ENCODE data around the gene POLQ. TPM values are rescaled to one million over a fixed set of nuclear protein-coding genes. Genes with fewer than 3 reads are reported as not detected.

Gene POLQ
- polyA plus RNA-seq, 1 donor (not counting 4 experiments of a cell fraction or from before 2014, with no cell fraction given): 4.4 TPM

GRCh38 chr3:121508389-121508788 lies 37.4 kb downstream of the POLQ start:
- Histone ChIP-seq H3K9ac (ENCODE audit: control insufficient read depth, extremely low read depth, insufficient read depth, low read length) (no peak overlapping the region), H3K27me3 (ENCODE audit: control insufficient read depth, extremely low read depth, insufficient read depth, low read length) (no peaks in the 10 kb centered on the region), H3K9me1 (ENCODE audit: control insufficient read depth, extremely low read depth, insufficient read depth, low read length) (no peaks in the 10 kb centered on the region), H2AFZ (ENCODE audit: control insufficient read depth, low read length) (no peak overlapping the region), H3K27ac (ENCODE audit: control insufficient read depth, insufficient read depth, low read length) (no peak overlapping the region), H3K9me3 (ENCODE audit: control insufficient read depth, low read depth, low read length) (no peaks in the 10 kb centered on the region), H3K4me3 (ENCODE audit: control insufficient read depth in 2 of 3, extremely low read depth in 1 of 3, insufficient read depth in 2 of 3, low read depth in 1 of 3, low read length in 3 of 3) (no peak overlapping the region), H3K79me2 (ENCODE audit: control insufficient read depth, insufficient read depth, low read length) (no peaks in the 10 kb centered on the region), H4K20me1 (ENCODE audit: control insufficient read depth, extremely low read depth, insufficient read depth, low read length) (no peaks in the 10 kb centered on the region), H3K4me2 (ENCODE audit: control insufficient read depth, extremely low read depth, insufficient read depth, low read depth, low read length) (no peak overlapping the region), H3K4me1 (ENCODE audit: control insufficient read depth, extremely low read depth, insufficient read depth, low read length) (no peaks in the 10 kb centered on the region), H3K36me3 (ENCODE audit: control insufficient read depth in 2 of 2, extremely low read depth in 1 of 2, insufficient read depth in 2 of 2, low read length in 2 of 2) (no peaks in the 10 kb centered on the region)
- TF ChIP-seq, protein P1, sequence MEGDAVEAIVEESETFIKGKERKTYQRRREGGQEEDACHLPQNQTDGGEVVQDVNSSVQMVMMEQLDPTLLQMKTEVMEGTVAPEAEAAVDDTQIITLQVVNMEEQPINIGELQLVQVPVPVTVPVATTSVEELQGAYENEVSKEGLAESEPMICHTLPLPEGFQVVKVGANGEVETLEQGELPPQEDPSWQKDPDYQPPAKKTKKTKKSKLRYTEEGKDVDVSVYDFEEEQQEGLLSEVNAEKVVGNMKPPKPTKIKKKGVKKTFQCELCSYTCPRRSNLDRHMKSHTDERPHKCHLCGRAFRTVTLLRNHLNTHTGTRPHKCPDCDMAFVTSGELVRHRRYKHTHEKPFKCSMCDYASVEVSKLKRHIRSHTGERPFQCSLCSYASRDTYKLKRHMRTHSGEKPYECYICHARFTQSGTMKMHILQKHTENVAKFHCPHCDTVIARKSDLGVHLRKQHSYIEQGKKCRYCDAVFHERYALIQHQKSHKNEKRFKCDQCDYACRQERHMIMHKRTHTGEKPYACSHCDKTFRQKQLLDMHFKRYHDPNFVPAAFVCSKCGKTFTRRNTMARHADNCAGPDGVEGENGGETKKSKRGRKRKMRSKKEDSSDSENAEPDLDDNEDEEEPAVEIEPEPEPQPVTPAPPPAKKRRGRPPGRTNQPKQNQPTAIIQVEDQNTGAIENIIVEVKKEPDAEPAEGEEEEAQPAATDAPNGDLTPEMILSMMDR (optimal IDR thresholded peaks at IDR 0.05 in 1 of 3, IDR thresholded peaks at IDR 0.05 in 1 of 3, conservative IDR thresholded peaks at IDR 0.05 in 1 of 3; ENCODE audit: extremely low read depth in 1 of 3, insufficient read depth in 2 of 3, low read length in 3 of 3): no peak
- no peak for TF ChIP-seq EZH2 (IDR thresholded peaks at IDR 0.05; ENCODE audit: low read length)
- DNase-seq (ENCODE audit: low read depth, low spot score): no peak
- dilution Hi-C loops (cut with MboI; ENCODE audit: extremely low pct_ligation_motif_present, low sequenced_read_pairs): no loop called here
- FAIRE-seq: no peak

DNA sequence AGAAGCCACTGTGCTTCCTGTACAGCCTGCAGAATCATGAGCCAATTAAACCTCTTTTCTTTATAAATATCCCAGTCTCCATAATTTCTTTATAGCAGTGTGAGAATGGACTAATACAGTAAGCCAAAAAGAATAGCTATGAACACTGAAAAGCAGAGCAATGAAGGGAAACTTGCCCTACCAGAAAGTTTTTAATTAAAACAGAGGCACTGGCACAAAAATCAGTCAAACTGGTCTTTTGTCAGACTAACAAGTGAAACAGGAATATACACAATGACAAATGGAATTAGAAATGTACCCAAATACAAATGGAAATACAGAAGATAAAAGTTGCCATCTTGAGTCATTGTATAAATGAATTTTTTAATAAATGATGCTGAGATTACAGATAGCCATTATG lies 40.5 kb downstream of the POLQ start:
- no peak overlapping the region for H3K27ac ChIP-seq (ENCODE audit: control insufficient read depth, insufficient read depth, low read length)
- H3K36me3 ChIP-seq (ENCODE audit: control insufficient read depth in 2 of 2, extremely low read depth in 1 of 2, insufficient read depth in 2 of 2, low read length in 2 of 2): no peaks in the 10 kb centered on the region
- H3K4me3 ChIP-seq (ENCODE audit: control insufficient read depth in 2 of 3, extremely low read depth in 1 of 3, insufficient read depth in 2 of 3, low read depth in 1 of 3, low read length in 3 of 3): no peak overlapping the region
- H3K9me3 ChIP-seq (ENCODE audit: control insufficient read depth, low read depth, low read length): no peaks in the 10 kb centered on the region
- H3K9me1 ChIP-seq (ENCODE audit: control insufficient read depth, extremely low read depth, insufficient read depth, low read length): no peaks in the 10 kb centered on the region
- DNase-seq (ENCODE audit: low read depth, low spot score) (no peak), FAIRE-seq (no peak)
- dilution Hi-C loops (cut with MboI; ENCODE audit: extremely low pct_ligation_motif_present, low sequenced_read_pairs): no loop called here
- H3K4me2 ChIP-seq (ENCODE audit: control insufficient read depth, extremely low read depth, insufficient read depth, low read depth, low read length): no peak overlapping the region
- no peaks in the 10 kb centered on the region for H3K79me2 ChIP-seq (ENCODE audit: control insufficient read depth, insufficient read depth, low read length)
- no peak overlapping the region for H2AFZ ChIP-seq (ENCODE audit: control insufficient read depth, low read length)
- no peaks in the 10 kb centered on the region for H3K27me3 ChIP-seq (ENCODE audit: control insufficient read depth, extremely low read depth, insufficient read depth, low read length)
- H4K20me1 ChIP-seq (ENCODE audit: control insufficient read depth, extremely low read depth, insufficient read depth, low read length): no peaks in the 10 kb centered on the region
- H3K9ac ChIP-seq (ENCODE audit: control insufficient read depth, extremely low read depth, insufficient read depth, low read length): no peak overlapping the region
- TF ChIP-seq, protein P1 (optimal IDR thresholded peaks at IDR 0.05 in 1 of 3, IDR thresholded peaks at IDR 0.05 in 1 of 3, conservative IDR thresholded peaks at IDR 0.05 in 1 of 3; ENCODE audit: extremely low read depth in 1 of 3, insufficient read depth in 2 of 3, low read length in 3 of 3): no peak
- TF ChIP-seq EZH2 (IDR thresholded peaks at IDR 0.05; ENCODE audit: low read length): no peak
- H3K4me1 ChIP-seq (ENCODE audit: control insufficient read depth, extremely low read depth, insufficient read depth, low read length): no peaks in the 10 kb centered on the region

Data from keratinocyte (primary cell).